Adrenal gland (tissue), 12 donors: ENCODE measurements around the gene DNAH1. TPM values are rescaled to one million over a fixed set of nuclear protein-coding genes. Genes with fewer than 3 reads are reported as not detected.

Experiments
- DNase-seq, 7 donors: peaks; one replicate each; pipeline ENCODE4 v3.0.0-alpha.2; 2019 to 2020
- H3K27ac ChIP-seq, 5 donors: fragments of 200-600 bp; sonication (generic) in 4 of 5; 1 replicate in 3 of 5; 2 replicates in 2 of 5; pipeline versions ENCODE4 v1.5.1 to v1.8.0; 2016 to 2020; ENCODE audit warnings: mild to moderate bottlenecking in 1 of 5
- H3K27me3 ChIP-seq: fragments of 200-600 bp; 2 replicates; pipeline ENCODE4 v1.8.0; 2021
- H3K36me3 ChIP-seq, 2 donors: fragments of 200-600 bp; replicated peaks in 1 of 2; 1 replicate in 1 of 2; 2 replicates in 1 of 2; pipeline versions ENCODE4 v1.5.1 to v1.8.0; 2018 to 2022
- H3K4me1 ChIP-seq, 2 donors: fragments of 200-600 bp; replicated peaks in 1 of 2; 1 replicate in 1 of 2; 2 replicates in 1 of 2; pipeline versions ENCODE4 v1.5.1 to v1.8.0; 2018 to 2021
- H3K4me3 ChIP-seq, 4 donors: fragments of 200-600 bp; sonication (generic) in 3 of 4; one replicate each; pipeline ENCODE4 v1.5.1; 2016 to 2018
- H3K9me3 ChIP-seq, 3 donors: fragments of 200-600 bp; sonication (generic) in 1 of 3; replicated peaks in 1 of 3; 1 replicate in 2 of 3; 2 replicates in 1 of 3; pipeline versions ENCODE4 v1.5.1 to v1.8.0; 2016 to 2021
- CTCF ChIP-seq, 6 experiments: fragments of 450-650 bp in 4 of 6; fragments of 200-600 bp in 2 of 6; sonication (generic) in 1 of 6; IDR thresholded peaks; 1 replicate in 5 of 6; 2 replicates in 1 of 6; pipeline versions ENCODE4 v1.5.1 to v1.8.0; 2016 to 2021; ENCODE audit warnings: antibody characterized with exemption in 6 of 6, mild to moderate bottlenecking in 2 of 6, moderate library complexity in 1 of 6
- POLR2A ChIP-seq, 2 donors: fragments of 450-650 bp; IDR thresholded peaks; one replicate each; pipeline ENCODE4 v1.6.1; 2017; ENCODE audit warnings: antibody characterized with exemption in 2 of 2, mild to moderate bottlenecking in 2 of 2, moderate library complexity in 1 of 2
- WGBS, 4 donors: extraction: QIAGEN DNeasy Blood & Tissue Kit in 2 of 4; methylation state at CpG; one replicate each; pipeline versions ENCODE4 v1.1.5 to v1.1.7; 2013 to 2017; 5-methylcytosine and 5-hydroxymethylcytosine counted together
- intact Hi-C, 2 donors: fragments of 100-400 bp; cut with DNase I; formaldehyde crosslinking; loops; one replicate each; pipeline versions ENCODE4 v1.14.1 to v1.15.0; 2022 to 2023
- polyA plus RNA-seq, 3 donors: library from polyadenylated mRNA; stranded (reverse); fragments of 200-250 nt in 2 of 3; fragments of 350-450 nt in 1 of 3; fragmentation: Illumina TruSeq in 1 of 3; extraction: RNeasy Lipid Tissue Mini Kit (QIAGEN cat#74804) in 1 of 3; gene quantifications; one replicate each; pipeline ENCODE4 v1.2.3, GENCODE V29; 2013 to 2014
- total RNA-seq, 9 donors: library from RNA; depleted of rRNA in 4 of 9; stranded (reverse); fragments of >200 nt in 4 of 9; fragments of 120-200 nt in 1 of 9; fragmentation: NEBNext Ultra II Directional in 1 of 9; extraction: Animal tissue kit (Norgen Biotek cat#: 25700) in 1 of 9; gene quantifications; one replicate each; pipeline versions ENCODE4 v1.1.0 to v1.2.4, GENCODE V29; 2013 to 2023
- donor health status: healthy with polysubstance abuse.
- donor health status: Bipolar disorder and iron deficiency.
- donor health status: DM: yes; HTN: yes; CAD: no.
- donor health status: DM: no; HTN: no; CAD: no.
- donor health status: DM: no; HTN: no; CAD: no.
- donor health status: DM: yes; HTN: yes; CAD: no.

The DNAH1 gene
- total and polyA plus RNA-seq, 12 donors: 2.1 to 24.4 (median 9.0) TPM

GRCh38 chr3:52318186-52318816, 2.2 kb downstream of the DNAH1 start:
- TF ChIP-seq CTCF (IDR thresholded peaks at IDR 0.05) (no peak), POLR2A (IDR thresholded peaks at IDR 0.05) (no peak)
- DNase-seq: no peak
- no peak overlapping the region for H3K27ac ChIP-seq
- H3K27me3 ChIP-seq: no peaks in the 10 kb centered on the region
- WGBS, 4 donors: 84 to 90% (median 86%) methylated on average over 14 of the region's 14 CpGs
- intact Hi-C loops: no loop called here
- no peak overlapping the region for H3K4me3 ChIP-seq
- no peaks in the 10 kb centered on the region for H3K9me3 ChIP-seq
- H3K36me3 ChIP-seq: no peaks in the 10 kb centered on the region
- H3K4me1 ChIP-seq: peaks cover 0 to 13% of the 10 kb centered on the region in 2 donors

GRCh38 chr3:52319921-52320595, 3.9 kb downstream of the DNAH1 start:
- Histone ChIP-seq H3K27ac (no peak overlapping the region), H3K4me3 (no peak overlapping the region), H3K9me3 (no peaks in the 10 kb centered on the region), H3K4me1 (peaks cover 6 to 8% of the 10 kb centered on the region in 2 donors), H3K36me3 (no peaks in the 10 kb centered on the region), H3K27me3 (no peaks in the 10 kb centered on the region)
- DNase-seq: no peak
- intact Hi-C loops: no loop called here
- WGBS, 4 donors: 79 to 96% (median 89%) methylated on average over 9 to 10 of the region's 10 CpGs
- no peak for TF ChIP-seq POLR2A (IDR thresholded peaks at IDR 0.05)
- no peak for TF ChIP-seq CTCF (IDR thresholded peaks at IDR 0.05)

- Histone ChIP-seq H3K36me3 (no peaks in the 10 kb centered on the region), H3K9me3 (no peaks in the 10 kb centered on the region), H3K27me3 (no peaks in the 10 kb centered on the region), H3K4me3 (no peak overlapping the region), H3K27ac (no peak overlapping the region), H3K4me1 (peaks cover 6 to 8% of the 10 kb centered on the region in 2 donors)
- TF ChIP-seq CTCF (IDR thresholded peaks at IDR 0.05) (no peak), POLR2A (IDR thresholded peaks at IDR 0.05) (no peak)
- intact Hi-C loops: no loop called here
- DNase-seq: no peak
- WGBS, 4 donors: 85 to 90% (median 88%) methylated on average over 4 to 5 of the region's 5 CpGs
These were observed 5.4 kb downstream of the DNAH1 start for GRCh38 chr3:52321481-52321880.

- WGBS, 4 donors: 90 to 100% (median 92%) methylated on average over 6 to 7 of the region's 7 CpGs
- Histone ChIP-seq H3K4me1 (peaks cover 6 to 8% of the 10 kb centered on the region in 2 donors), H3K27me3 (no peaks in the 10 kb centered on the region), H3K36me3 (no peaks in the 10 kb centered on the region), H3K27ac (no peak overlapping the region), H3K4me3 (no peak overlapping the region), H3K9me3 (no peaks in the 10 kb centered on the region)
- DNase-seq: no peak
- intact Hi-C loops: no loop called here
- TF ChIP-seq CTCF (IDR thresholded peaks at IDR 0.05): no peak
- TF ChIP-seq POLR2A (IDR thresholded peaks at IDR 0.05): no peak
These were observed 6.3 kb downstream of the DNAH1 start for GRCh38 chr3:52322466-52322865.
